Measurements from ENCODE around the gene ANKRD23.

Gene ANKRD23

DNA sequence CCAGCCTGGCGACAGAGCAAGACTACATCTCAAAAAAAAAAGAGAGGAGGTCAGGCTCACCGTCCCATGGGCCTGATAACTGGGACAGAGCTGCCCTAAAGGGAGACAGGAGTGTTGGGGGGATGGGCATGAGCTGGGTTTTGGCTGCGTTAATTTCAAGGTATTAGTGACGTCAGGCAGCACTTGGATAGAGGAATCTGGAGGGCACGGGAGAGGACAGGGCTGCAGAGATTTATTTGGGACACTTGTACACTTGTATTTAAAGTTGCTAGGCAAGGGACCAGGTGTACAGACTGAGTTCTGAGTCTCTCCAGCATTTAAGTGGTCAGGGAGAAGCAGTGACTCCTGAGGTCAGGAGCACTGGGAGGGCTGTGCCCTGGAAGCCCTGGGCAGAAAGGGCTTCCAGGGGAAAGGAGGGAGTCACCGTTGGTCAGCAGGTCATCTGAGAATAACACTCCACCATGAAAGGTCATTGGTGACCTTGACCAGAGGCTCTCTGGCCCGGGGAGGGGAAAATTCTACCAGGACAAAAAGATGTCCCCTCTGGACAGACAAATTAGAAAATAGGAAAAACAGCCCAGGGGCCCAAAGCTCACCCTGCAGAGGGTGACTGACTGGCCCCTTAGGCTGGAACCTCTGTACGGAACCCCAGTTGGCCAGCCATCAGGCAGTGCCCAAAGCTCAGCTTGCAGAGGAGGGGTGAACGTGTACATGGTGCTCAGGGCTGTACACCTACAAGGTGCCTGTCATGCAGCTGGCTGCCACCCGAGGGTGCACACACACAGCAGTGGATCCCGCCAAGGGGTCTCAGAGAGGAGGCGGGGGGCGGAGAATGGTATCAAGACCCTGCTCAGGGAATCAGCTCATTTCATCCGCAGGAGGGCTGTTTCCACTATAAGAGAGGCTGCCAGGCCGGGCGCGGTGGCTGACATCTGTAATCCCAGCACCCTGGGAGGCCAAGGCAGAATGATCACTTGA, 50.8 kb downstream of the ANKRD23 start:
- DNase-seq: no peak

- no peak for DNase-seq
Measured at GRCh38 chr2:96789245-96789617, 54.6 kb downstream of the ANKRD23 start.

DNA sequence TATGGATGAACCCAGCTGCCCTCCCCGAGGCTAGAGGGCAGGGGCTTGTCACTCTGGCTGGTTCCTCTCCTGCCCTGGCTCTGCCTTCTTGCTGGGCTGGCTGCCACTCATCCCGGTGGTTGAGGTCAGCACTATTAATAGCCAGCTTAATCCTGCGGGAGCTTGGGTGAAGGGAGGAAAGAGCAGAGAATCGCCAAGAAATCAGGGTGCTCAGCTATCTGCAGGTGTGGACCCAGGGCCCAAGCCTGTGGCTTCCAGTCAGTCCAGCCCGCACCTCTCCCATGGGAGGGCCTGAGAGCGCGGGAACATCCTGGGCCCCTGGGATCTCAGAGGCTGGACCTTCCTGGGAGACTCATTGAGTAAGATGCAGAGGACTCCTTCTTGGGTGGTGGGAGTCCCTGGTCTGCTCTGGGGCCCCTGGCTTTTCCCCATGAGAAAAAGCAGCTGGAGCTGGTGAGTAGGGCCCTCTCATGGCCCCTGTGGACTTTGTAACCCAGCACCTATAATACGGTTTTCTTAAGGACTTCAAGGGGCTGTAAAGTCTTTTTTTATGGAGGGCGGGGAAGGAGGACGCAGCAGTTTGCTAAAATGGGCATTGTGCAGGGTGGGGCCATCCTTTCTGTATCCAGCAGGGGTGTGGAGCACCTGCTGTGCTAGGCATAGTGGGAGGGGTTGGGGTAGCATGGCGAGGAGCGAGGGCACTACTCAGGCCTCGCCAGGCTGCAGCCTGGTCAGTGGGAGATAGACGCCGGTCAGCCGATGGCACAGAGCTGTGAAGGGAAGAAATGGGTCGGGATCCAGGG, 55.2 kb downstream of the ANKRD23 start:
- no peak for DNase-seq

Measured in NCI-H2171 treated with DMSO at 0.1 percent for 48 hours (cell line).